DMS114 treated with DMSO at 0.1 percent for 48 hours (cell line): ENCODE data around the gene FAF1.
"Not testable (repeated sequence)": the region's sequence is repeated elsewhere in the genome, so short reads cannot be mapped to it uniquely, and the experiment has no call there.

Source experiments
- DNase-seq: peaks from one replicate; lab custom pipeline; 2025; ENCODE audit not compliant: unreplicated experiment; lab: John Stamatoyannopoulos, UW

The FAF1 gene

GRCh38 chr1:50852889-50853288, 107.2 kb downstream of the FAF1 start:
- no peak for DNase-seq

GRCh38 chr1:50851466-50851865, 108.6 kb downstream of the FAF1 start:
- no peak for DNase-seq

GRCh38 chr1:50851034-50851433, 109.0 kb downstream of the FAF1 start:
- no peak for DNase-seq

- no peak for DNase-seq
Observed at GRCh38 chr1:50847303-50847702, 112.8 kb downstream of the FAF1 start.

GRCh38 chr1:50846224-50846839, 113.7 kb downstream of the FAF1 start:
- no peak for DNase-seq

GRCh38 chr1:50841791-50842387, 118.2 kb downstream of the FAF1 start:
- no peak for DNase-seq

- DNase-seq = no peak
Observed at GRCh38 chr1:50836117-50836516, 124.0 kb downstream of the FAF1 start.

GRCh38 chr1:50833216-50833615, 126.9 kb downstream of the FAF1 start:
- no peak for DNase-seq

- no peak for DNase-seq
Observed at GRCh38 chr1:50832167-50832566, 127.9 kb downstream of the FAF1 start.

GRCh38 chr1:50831300-50832061, 128.6 kb downstream of the FAF1 start:
- DNase-seq = no peak

- DNase-seq = no peak
Observed at GRCh38 chr1:50830621-50831020, 129.4 kb downstream of the FAF1 start.

- DNase-seq = no peak
Observed at GRCh38 chr1:50829014-50829958, 130.8 kb downstream of the FAF1 start.

GRCh38 chr1:50827546-50827945, 132.5 kb downstream of the FAF1 start:
- DNase-seq = no peak

- not testable (repeated sequence) for DNase-seq
Observed at GRCh38 chr1:50826792-50827191, 133.3 kb downstream of the FAF1 start.

GRCh38 chr1:50822035-50822776, 137.9 kb downstream of the FAF1 start:
- no peak for DNase-seq

- no peak for DNase-seq
Observed at GRCh38 chr1:50820545-50820944, 139.5 kb downstream of the FAF1 start.

GRCh38 chr1:50812346-50812745, 147.7 kb downstream of the FAF1 start:
- DNase-seq = no peak

GRCh38 chr1:50808296-50808695, 151.8 kb downstream of the FAF1 start:
- DNase-seq = no peak

GRCh38 chr1:50796272-50796671, 163.8 kb downstream of the FAF1 start:
- no peak for DNase-seq

- DNase-seq = no peak
Observed at GRCh38 chr1:50793521-50793920, 166.5 kb downstream of the FAF1 start.

- no peak for DNase-seq
Observed at GRCh38 chr1:50787266-50787665, 172.8 kb downstream of the FAF1 start.
